Peyer's patch (tissue), 4 donors: ENCODE measurements around the gene RSPRY1. TPM values are rescaled to one million over a fixed set of nuclear protein-coding genes. Genes with fewer than 3 reads are reported as not detected.

ENCODE experiments used
- DNase-seq, 3 donors: peaks; one replicate each; pipeline ENCODE4 v3.0.0-alpha.2; 2017 to 2019
- H3K27ac ChIP-seq, 4 donors: fragments of 200-600 bp; sonication (generic); one replicate each; pipeline ENCODE4 v1.5.1; 2016 to 2019
- H3K27me3 ChIP-seq, 2 donors: fragments of 200-600 bp; sonication (generic); one replicate each; pipeline ENCODE4 v1.5.1; 2019
- H3K36me3 ChIP-seq, 3 donors: fragments of 200-600 bp; sonication (generic); one replicate each; pipeline ENCODE4 v1.5.1; 2016 to 2019
- H3K4me1 ChIP-seq, 4 donors: fragments of 200-600 bp; sonication (generic); one replicate each; pipeline ENCODE4 v1.5.1; 2016 to 2019
- H3K4me3 ChIP-seq, 4 donors: fragments of 200-600 bp; sonication (generic); 1 replicate in 3 of 4; 2 replicates in 1 of 4; pipeline ENCODE4 v1.5.1; 2016 to 2019; ENCODE audit warnings: mild to moderate bottlenecking in 1 of 4
- H3K9me3 ChIP-seq, 4 donors: fragments of 200-600 bp; sonication (generic); one replicate each; pipeline ENCODE4 v1.5.1; 2016 to 2019; ENCODE audit warnings: mild to moderate bottlenecking in 1 of 4
- CTCF ChIP-seq, 6 experiments: fragments of 450-650 bp in 4 of 6; fragments of 200-600 bp in 2 of 6; sonication (generic) in 1 of 6; IDR thresholded peaks; one replicate each; pipeline ENCODE4 v1.5.1; 2017 to 2019; ENCODE audit warnings: antibody characterized with exemption in 6 of 6, mild to moderate bottlenecking in 3 of 6, moderate library complexity in 1 of 6
- POLR2A ChIP-seq, 2 donors: fragments of 450-650 bp; IDR thresholded peaks; one replicate each; pipeline ENCODE4 v1.5.1; 2017; ENCODE audit warnings: antibody characterized with exemption in 2 of 2, mild to moderate bottlenecking in 2 of 2, moderate library complexity in 2 of 2
- total RNA-seq, 4 donors: library from RNA; depleted of rRNA; stranded (reverse); fragments of >200 nt; gene quantifications; one replicate each; pipeline ENCODE4 v1.1.0, GENCODE V29; 2016

RSPRY1 gene
- total RNA-seq, 4 donors from 2014 or later = 49.0 to 84.7 (median 65.1) TPM

GRCh38 chr16:57145046-57146021 lies 40.8 kb upstream of the RSPRY1 start:
- peaks cover 0 to 25% (median 11%) of the 10 kb centered on the region in 4 donors for H3K4me1 ChIP-seq
- no peak overlapping the region for H3K27ac ChIP-seq
- no peaks in the 10 kb centered on the region for H3K27me3 ChIP-seq
- TF ChIP-seq CTCF (IDR thresholded peaks at IDR 0.05) = no peak
- TF ChIP-seq POLR2A (IDR thresholded peaks at IDR 0.05) = no peak
- no peaks in the 10 kb centered on the region for H3K9me3 ChIP-seq
- no peak overlapping the region for H3K4me3 ChIP-seq
- DNase-seq = no peak
- peaks cover 0 to 21% (median 0%) of the 10 kb centered on the region in 3 donors for H3K36me3 ChIP-seq

GRCh38 chr16:57146040-57146647 lies 40.0 kb upstream of the RSPRY1 start:
- no peaks in the 10 kb centered on the region for H3K27me3 ChIP-seq
- peaks cover 0 to 21% (median 10%) of the 10 kb centered on the region in 4 donors for H3K4me1 ChIP-seq

GRCh38 chr16:57146735-57147134 lies 39.4 kb upstream of the RSPRY1 start:
- Histone ChIP-seq H3K9me3 (no peaks in the 10 kb centered on the region), H3K27me3 (no peaks in the 10 kb centered on the region), H3K4me1 (peaks cover 0 to 15% (median 7%) of the 10 kb centered on the region in 4 donors), H3K27ac (no peak overlapping the region), H3K36me3 (peaks cover 0 to 13% (median 0%) of the 10 kb centered on the region in 3 donors), H3K4me3 (no peak overlapping the region)
- TF ChIP-seq CTCF (IDR thresholded peaks at IDR 0.05) (peak in 2 of 6 experiments; percentile 11 to 22), POLR2A (IDR thresholded peaks at IDR 0.05) (no peak)
- no peak for DNase-seq

More at GRCh38 chr16:57146040-57146647, 40.0 kb upstream of the RSPRY1 start:
- peaks cover 0 to 18% (median 0%) of the 10 kb centered on the region in 3 donors for H3K36me3 ChIP-seq
- TF ChIP-seq CTCF (IDR thresholded peaks at IDR 0.05) (no peak), POLR2A (IDR thresholded peaks at IDR 0.05) (no peak)
- H3K9me3 ChIP-seq = no peaks in the 10 kb centered on the region
- no peak overlapping the region for H3K4me3 ChIP-seq
- no peak for DNase-seq
- no peak overlapping the region for H3K27ac ChIP-seq

GRCh38 chr16:57147381-57148221 lies 38.5 kb upstream of the RSPRY1 start:
- no peaks in the 10 kb centered on the region for H3K9me3 ChIP-seq
- peaks cover 0 to 7% (median under 1%) of the 10 kb centered on the region in 4 donors for H3K4me1 ChIP-seq
- DNase-seq = no peak
- H3K36me3 ChIP-seq = peaks cover 0 to 16% (median 0%) of the 10 kb centered on the region in 3 donors
- no peak overlapping the region for H3K27ac ChIP-seq
- no peak for TF ChIP-seq CTCF (IDR thresholded peaks at IDR 0.05)
- no peak for TF ChIP-seq POLR2A (IDR thresholded peaks at IDR 0.05)
- no peaks in the 10 kb centered on the region for H3K27me3 ChIP-seq
- no peak overlapping the region for H3K4me3 ChIP-seq

GRCh38 chr16:57148481-57148880 lies 37.6 kb upstream of the RSPRY1 start:
- no peaks in the 10 kb centered on the region for H3K9me3 ChIP-seq
- no peak overlapping the region for H3K4me3 ChIP-seq
- H3K27ac ChIP-seq = peak overlapping the region in 2 of 4 donors; percentile 10 to 15
- peaks cover 0 to 25% (median 0%) of the 10 kb centered on the region in 3 donors for H3K36me3 ChIP-seq
- no peak for TF ChIP-seq CTCF (IDR thresholded peaks at IDR 0.05)
- no peak for TF ChIP-seq POLR2A (IDR thresholded peaks at IDR 0.05)
- peaks cover 0 to 3% (median 0%) of the 10 kb centered on the region in 4 donors for H3K4me1 ChIP-seq
- H3K27me3 ChIP-seq = no peaks in the 10 kb centered on the region
- no peak for DNase-seq
